Measurements from ENCODE around the gene TEX14. TPM values are rescaled to one million over a fixed set of nuclear protein-coding genes. Genes with fewer than 3 reads are reported as not detected.

Gene TEX14
- total RNA-seq, 4 donors from 2014 or later = under 0.01 TPM; not detected in 2

- no peak for TF ChIP-seq CTCF (IDR thresholded peaks at IDR 0.05; ENCODE audit: low read depth)
These were observed 164.5 kb downstream of the TEX14 start for GRCh38 chr17:58527306-58527705.

GRCh38 chr17:58525239-58525638 is 166.6 kb downstream of the TEX14 start:
- TF ChIP-seq CTCF (IDR thresholded peaks at IDR 0.05; ENCODE audit: low read depth) = no peak

- TF ChIP-seq CTCF (IDR thresholded peaks at IDR 0.05; ENCODE audit: low read depth) = no peak
These were observed 170.2 kb downstream of the TEX14 start for GRCh38 chr17:58521680-58522079.

- no peak for TF ChIP-seq CTCF (IDR thresholded peaks at IDR 0.05; ENCODE audit: low read depth)
These were observed 170.9 kb downstream of the TEX14 start for GRCh38 chr17:58520843-58521430.

- no peak for TF ChIP-seq CTCF (IDR thresholded peaks at IDR 0.05; ENCODE audit: low read depth)
These were observed 173.8 kb downstream of the TEX14 start for GRCh38 chr17:58517928-58518609.

GRCh38 chr17:58517378-58517927 is 174.4 kb downstream of the TEX14 start:
- no peak for TF ChIP-seq CTCF (IDR thresholded peaks at IDR 0.05; ENCODE audit: low read depth)

GRCh38 chr17:58516644-58517377 is 175.0 kb downstream of the TEX14 start:
- TF ChIP-seq CTCF (IDR thresholded peaks at IDR 0.05; ENCODE audit: low read depth) = no peak

Data from subcutaneous adipose tissue (tissue), 4 donors.